Motor neuron (in vitro differentiated cells): Measurements from ENCODE around the gene ADA. TPM values are rescaled to one million over a fixed set of nuclear protein-coding genes. Genes with fewer than 3 reads are reported as not detected.

ENCODE experiments used
- ATAC-seq, 8 experiments: fragments of 200-7000 bp; cut with Tn5 transposase; replicated peaks in 6 of 8; 2 replicates each; pipeline ENCODE4 v1.8.0; 2021; ENCODE audit warnings: mild to moderate bottlenecking in 8 of 8, moderate library complexity in 8 of 8
- H3K27ac ChIP-seq, 2 donors: fragments of 250-450 bp; sonication (Bioruptor Pico); 2 replicates each; pipeline ENCODE4 v1.9.0; 2021; ENCODE audit warnings: antibody characterized with exemption in 2 of 2, mild to moderate bottlenecking in 2 of 2, moderate library complexity in 1 of 2
- H3K4me1 ChIP-seq, 2 donors: fragments of 250-450 bp; sonication (Bioruptor Pico); replicated peaks in 1 of 2; 2 replicates each; pipeline ENCODE4 v1.6.1; 2021; ENCODE audit warnings: antibody characterized with exemption in 2 of 2, mild to moderate bottlenecking in 2 of 2, moderate library complexity in 1 of 2
- H3K4me3 ChIP-seq, 5 donors: fragments of 250-450 bp; sonication (Bioruptor Pico); 2 replicates each; pipeline ENCODE4 v1.9.0; 2021; ENCODE audit warnings: antibody characterized with exemption in 5 of 5, mild to moderate bottlenecking in 5 of 5, moderate library complexity in 4 of 5
- WGBS, 10 experiments: fragments of 450-650 bp; shearing (Covaris generic); methylation state at CpG; one replicate each; pipeline ENCODE4 v1.0.0; 2022; 5-methylcytosine and 5-hydroxymethylcytosine counted together
- in situ Hi-C, 9 experiments: fragments of 400-800 bp; cut with MboI; loops; one replicate each; pipeline ENCODE4 v1.15.0; 2021; ENCODE audit warnings: low sequenced_read_pairs in 9 of 9, low pct_unique_long_range_greater_than_20kb in 2 of 9; ENCODE audit not compliant: unreplicated experiment in 9 of 9
- total RNA-seq, 8 experiments: library from RNA; unstranded; fragments of 300-600 nt; gene quantifications; 2 replicates each; pipeline versions ENCODE4 v1.2.3 to v1.2.4, GENCODE V29; 2022

ADA gene
- total RNA-seq, 8 experiments from 2014 or later, result 1.9 to 8.9 (median 4.7) TPM

- 77 to 100% (median 100%) methylated on average over 1 to 4 of the region's 4 CpGs for WGBS, 10 experiments
- Histone ChIP-seq H3K4me1 (peaks cover under 1 to 16% of the 10 kb centered on the region in 2 donors), H3K27ac (no peak overlapping the region), H3K4me3 (no peak overlapping the region)
- in situ Hi-C loops, result no loop called here
- no peak for ATAC-seq
Measured at GRCh38 chr20:44574372-44574771, 77.1 kb downstream of the ADA start.

GRCh38 chr20:44573501-44573869 lies 78.0 kb downstream of the ADA start:
- H3K4me1 ChIP-seq, result peaks cover 0 to 12% of the 10 kb centered on the region in 2 donors
- no peak overlapping the region for H3K4me3 ChIP-seq
- ATAC-seq, result no peak
- H3K27ac ChIP-seq, result no peak overlapping the region
- WGBS, 10 experiments, result 22 to 100% (median 90%) methylated on average over 1 to 2 of the region's 2 CpGs; no CpG with 5 or more reads in 3 of the 10 experiments
- in situ Hi-C loops, result no loop called here

GRCh38 chr20:44572551-44573500 lies 78.7 kb downstream of the ADA start:
- no peak overlapping the region for H3K27ac ChIP-seq
- in situ Hi-C loops, result no loop called here
- 16 to 100% (median 67%) methylated on average over 2 to 6 of the region's 6 CpGs; no CpG with 5 or more reads in 1 of the 10 experiments for WGBS, 10 experiments
- no peak overlapping the region for H3K4me3 ChIP-seq
- H3K4me1 ChIP-seq, result peaks cover 0 to 12% of the 10 kb centered on the region in 2 donors
- ATAC-seq, result peak in 7 of 8 experiments; percentile 23 to 90 (median 81)

- Histone ChIP-seq H3K27ac (no peak overlapping the region), H3K4me3 (no peak overlapping the region), H3K4me1 (peaks cover 0 to 12% of the 10 kb centered on the region in 2 donors)
- ATAC-seq, result no peak
- 59 to 89% (median 75%) methylated on average over 2 to 6 of the region's 6 CpGs; no CpG with 5 or more reads in 2 of the 10 experiments for WGBS, 10 experiments
- in situ Hi-C loops, result no loop called here
Measured at GRCh38 chr20:44571362-44571988, 80.0 kb downstream of the ADA start.

GRCh38 chr20:44570367-44570766 lies 81.1 kb downstream of the ADA start:
- WGBS, 10 experiments, result 78 to 100% (median 100%) methylated on average over 1 of the region's 1 CpG; no CpG with 5 or more reads in 5 of the 10 experiments
- Histone ChIP-seq H3K27ac (no peak overlapping the region), H3K4me3 (no peak overlapping the region), H3K4me1 (peaks cover 0 to 12% of the 10 kb centered on the region in 2 donors)
- in situ Hi-C loops, result no loop called here
- no peak for ATAC-seq

Other genes with a start within 250 kb of the ADA start
- 10 to 100 TPM in 5 of 8 experiments, 1 to 10 TPM in 3; 7.1 to 18.9 (median 11.9) TPM for gene TTPAL, start 175.8 kb downstream of the ADA start, total RNA-seq
- 100 to 1,000 TPM in 1 of 8 experiments, 10 to 100 TPM in 7; 39.3 to 108 (median 61.1) TPM for gene SERINC3, start 129.6 kb downstream of the ADA start, total RNA-seq
- gene PKIG, start 69.1 kb downstream of the ADA start, total RNA-seq, result 10 to 100 TPM; 16.5 to 92.6 (median 28.5) TPM
- gene CCN5, start 63.7 kb upstream of the ADA start, total RNA-seq, result 10 to 100 TPM in 1 of 8 experiments, 1 to 10 TPM in 2, under 1 TPM in 5; 0.13 to 14.4 (median 0.68) TPM
- 1 to 10 TPM in 2 of 8 experiments, under 1 TPM in 6; 0.13 to 2.2 (median 0.52) TPM for gene KCNK15, start 94.2 kb upstream of the ADA start, total RNA-seq
- 10 to 100 TPM in 5 of 8 experiments, 1 to 10 TPM in 2, under 1 TPM in 1; 0.71 to 27.1 (median 16.0) TPM for gene RIMS4, start 158.8 kb upstream of the ADA start, total RNA-seq
- gene YWHAB, start 234.0 kb upstream of the ADA start, total RNA-seq, result 100 to 1,000 TPM in 5 of 8 experiments, 10 to 100 TPM in 3; 95.7 to 193 (median 114) TPM